ENCODE measurements around the gene SPTLC2. TPM values are rescaled to one million over a fixed set of nuclear protein-coding genes. Genes with fewer than 3 reads are reported as not detected.
"Not testable (repeated sequence)": the region's sequence is repeated elsewhere in the genome, so short reads cannot be mapped to it uniquely, and the experiment has no call there.

SPTLC2 gene
- total RNA-seq, 1 donor from 2014 or later = 40.9 TPM

DNA sequence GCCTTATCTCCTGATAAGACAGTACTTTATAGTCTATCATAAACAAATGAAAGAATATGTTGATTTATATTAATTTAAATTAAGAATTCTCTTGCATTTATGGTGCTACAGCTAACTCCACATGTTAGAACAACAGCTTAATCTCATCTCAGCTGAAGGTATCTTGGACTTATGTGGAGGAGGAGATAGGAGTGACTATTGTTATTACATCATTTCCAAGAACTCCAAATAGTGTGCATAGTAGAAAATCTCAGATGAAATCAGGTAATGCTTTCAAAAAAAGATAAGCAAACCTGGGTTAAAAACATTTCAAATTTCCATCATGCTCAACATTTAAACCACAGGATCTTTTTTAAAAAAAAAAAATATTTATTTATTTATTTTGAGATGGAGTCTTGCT lies 86.5 kb downstream of the SPTLC2 start:
- Mint-ChIP-seq H3K4me3 (no peak overlapping the region), H3K36me3 (peaks cover 10% of the 10 kb centered on the region), H3K9me3 (no peaks in the 10 kb centered on the region), H3K4me1 (ENCODE audit: unreplicated experiment) (no peaks in the 10 kb centered on the region), H3K27me3 (no peaks in the 10 kb centered on the region), H3K27ac (no peak overlapping the region)
- DNase-seq (ENCODE audit: extremely low spot score, unreplicated experiment) = no peak
- TF ChIP-seq CTCF (conservative IDR thresholded peaks at IDR 0.05) = no peak

DNA sequence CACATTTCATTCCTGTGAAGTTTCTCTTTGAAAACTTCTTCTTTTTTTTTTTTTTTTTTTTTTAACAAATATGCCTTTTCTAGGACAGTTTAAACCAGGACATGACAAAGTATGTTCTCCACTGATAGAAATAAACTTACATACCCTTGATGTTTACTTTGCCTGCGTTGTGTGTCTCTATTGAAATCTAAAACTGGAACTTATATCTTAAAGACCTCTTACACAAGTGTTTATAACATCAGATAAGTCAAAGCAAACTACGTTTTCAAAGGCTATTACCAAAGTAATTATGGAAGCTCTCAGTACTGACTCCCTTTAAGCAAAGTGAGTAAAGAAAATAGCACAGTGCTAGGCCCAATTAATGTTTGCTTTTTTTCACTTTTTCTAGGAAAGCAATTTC lies 87.2 kb downstream of the SPTLC2 start:
- Mint-ChIP-seq H3K9me3 (no peaks in the 10 kb centered on the region), H3K27ac (no peak overlapping the region), H3K27me3 (no peaks in the 10 kb centered on the region), H3K4me1 (ENCODE audit: unreplicated experiment) (no peaks in the 10 kb centered on the region), H3K4me3 (no peak overlapping the region), H3K36me3 (peaks cover 10% of the 10 kb centered on the region)
- no peak for DNase-seq (ENCODE audit: extremely low spot score, unreplicated experiment)
- TF ChIP-seq CTCF (conservative IDR thresholded peaks at IDR 0.05) = no peak

- not testable (repeated sequence) for H3K9me3 Mint-ChIP-seq; DNase-seq (ENCODE audit: extremely low spot score, unreplicated experiment); H3K27ac Mint-ChIP-seq; H3K4me3 Mint-ChIP-seq; H3K27me3 Mint-ChIP-seq; H3K4me1 Mint-ChIP-seq (ENCODE audit: unreplicated experiment)
- peaks cover 10% of the 10 kb centered on the region for H3K36me3 Mint-ChIP-seq
Measured at GRCh38 chr14:77528701-77529100, 87.7 kb downstream of the SPTLC2 start.

GRCh38 chr14:77526266-77526665 lies 90.2 kb downstream of the SPTLC2 start:
- Mint-ChIP-seq H3K27me3 (no peaks in the 10 kb centered on the region), H3K36me3 (peaks cover 14% of the 10 kb centered on the region), H3K4me3 (no peak overlapping the region), H3K9me3 (no peaks in the 10 kb centered on the region), H3K27ac (no peak overlapping the region), H3K4me1 (ENCODE audit: unreplicated experiment) (no peaks in the 10 kb centered on the region)
- TF ChIP-seq CTCF (conservative IDR thresholded peaks at IDR 0.05) = no peak
- DNase-seq (ENCODE audit: extremely low spot score, unreplicated experiment) = no peak

GRCh38 chr14:77524536-77524935 lies 91.9 kb downstream of the SPTLC2 start:
- DNase-seq (ENCODE audit: extremely low spot score, unreplicated experiment) = no peak
- no peak overlapping the region for H3K4me3 Mint-ChIP-seq
- no peaks in the 10 kb centered on the region for H3K9me3 Mint-ChIP-seq
- TF ChIP-seq CTCF (conservative IDR thresholded peaks at IDR 0.05) = no peak
- no peaks in the 10 kb centered on the region for H3K4me1 Mint-ChIP-seq (ENCODE audit: unreplicated experiment)
- no peak overlapping the region for H3K27ac Mint-ChIP-seq
- H3K27me3 Mint-ChIP-seq = no peaks in the 10 kb centered on the region
- H3K36me3 Mint-ChIP-seq = peaks cover 28% of the 10 kb centered on the region

GRCh38 chr14:77523109-77523508 lies 93.3 kb downstream of the SPTLC2 start:
- Mint-ChIP-seq H3K36me3 (peaks cover 28% of the 10 kb centered on the region), H3K4me3 (no peak overlapping the region), H3K27ac (no peak overlapping the region), H3K4me1 (ENCODE audit: unreplicated experiment) (no peaks in the 10 kb centered on the region), H3K27me3 (no peaks in the 10 kb centered on the region), H3K9me3 (no peaks in the 10 kb centered on the region)
- TF ChIP-seq CTCF (conservative IDR thresholded peaks at IDR 0.05) = no peak
- DNase-seq (ENCODE audit: extremely low spot score, unreplicated experiment) = no peak
